Liver (tissue), 3 donors: ENCODE measurements around the gene CYLD.

Source experiments
- EGR1 ChIP-seq, 2 donors: IDR thresholded peaks; 2 replicates each; pipeline ENCODE4 v1.6.1; 2016 to 2018; ENCODE audit warnings: antibody characterized with exemption in 2 of 2, low read depth in 2 of 2
- FOXA1 ChIP-seq: IDR thresholded peaks from 2 replicates; pipeline ENCODE4 v1.6.1; 2016; ENCODE audit warnings: antibody characterized with exemption
- GABPA ChIP-seq, 2 donors: IDR thresholded peaks in 1 of 2; conservative IDR thresholded peaks in 1 of 2; 2 replicates each; pipeline ENCODE4 v1.6.1; 2016; ENCODE audit warnings: antibody characterized with exemption in 2 of 2, mild to moderate bottlenecking in 1 of 2, moderate library complexity in 1 of 2
- HNF4A ChIP-seq, 2 donors: conservative IDR thresholded peaks; 2 replicates each; pipeline ENCODE4 v1.6.1; 2016; ENCODE audit warnings: antibody characterized with exemption in 2 of 2, mild to moderate bottlenecking in 2 of 2
- JUND ChIP-seq, 2 donors: IDR thresholded peaks; 2 replicates each; pipeline ENCODE4 v1.6.1; 2016; ENCODE audit warnings: antibody characterized with exemption in 2 of 2
- RAD21 ChIP-seq, 2 donors: IDR thresholded peaks; 2 replicates each; pipeline ENCODE4 v1.6.1; 2016; ENCODE audit warnings: antibody characterized with exemption in 2 of 2, mild to moderate bottlenecking in 2 of 2
- RXRA ChIP-seq, 2 donors: IDR thresholded peaks; 2 replicates each; pipeline ENCODE4 v1.6.1; 2017 to 2018; ENCODE audit warnings: antibody characterized with exemption in 2 of 2, mild to moderate bottlenecking in 1 of 2
- SP1 ChIP-seq: IDR thresholded peaks from 2 replicates; pipeline ENCODE4 v1.6.1; 2018; ENCODE audit warnings: antibody characterized with exemption, mild to moderate bottlenecking
- YY1 ChIP-seq: IDR thresholded peaks from 2 replicates; pipeline ENCODE4 v1.6.1; 2016; ENCODE audit warnings: antibody characterized with exemption, mild to moderate bottlenecking
- TF ChIP-seq, protein P1 (sequence below): fragments of 150-350 bp; IDR thresholded peaks from 2 replicates; pipeline ENCODE4 v1.5.1; 2017; ENCODE audit warnings: improper control_type of control experiment, low read depth, low read length; ENCODE audit not compliant: missing input control
- TF ChIP-seq, protein P2 (sequence below): IDR thresholded peaks from 2 replicates; pipeline ENCODE4 v1.6.1; 2016; ENCODE audit warnings: antibody characterized with exemption
- TF ChIP-seq, protein P3 (sequence below): IDR thresholded peaks from 2 replicates; pipeline ENCODE4 v1.6.1; 2016; ENCODE audit warnings: antibody characterized with exemption, mild to moderate bottlenecking
- TF ChIP-seq, protein P4 (sequence below): IDR thresholded peaks from 2 replicates; pipeline ENCODE4 v1.6.1; 2016; ENCODE audit warnings: antibody characterized with exemption
- TF ChIP-seq, protein P5 (sequence below): IDR thresholded peaks from 2 replicates; pipeline ENCODE4 v1.6.1; 2016; ENCODE audit warnings: antibody characterized with exemption
- donor health status: healthy.
- donor health status: healthy.

DNA sequence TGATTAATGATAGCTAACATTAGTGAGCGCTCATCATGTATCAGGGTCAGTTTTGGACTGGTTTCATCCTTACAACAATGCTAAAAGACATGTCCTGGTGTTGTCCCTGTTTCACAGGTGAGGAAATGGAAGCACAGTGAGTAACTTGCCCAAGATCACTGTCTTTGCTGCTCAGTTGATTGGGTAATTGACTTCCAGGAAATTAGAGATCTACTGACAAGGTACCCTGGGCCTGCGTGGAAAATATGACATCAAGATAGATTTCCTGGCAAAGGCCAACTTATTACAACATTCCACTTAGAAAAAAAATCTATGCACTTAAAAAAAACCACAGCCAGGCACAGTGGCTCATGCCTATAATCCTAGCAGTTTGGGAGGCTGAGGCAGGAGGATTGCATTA is 96.3 kb downstream of the CYLD start:
- TF ChIP-seq, protein P1, sequence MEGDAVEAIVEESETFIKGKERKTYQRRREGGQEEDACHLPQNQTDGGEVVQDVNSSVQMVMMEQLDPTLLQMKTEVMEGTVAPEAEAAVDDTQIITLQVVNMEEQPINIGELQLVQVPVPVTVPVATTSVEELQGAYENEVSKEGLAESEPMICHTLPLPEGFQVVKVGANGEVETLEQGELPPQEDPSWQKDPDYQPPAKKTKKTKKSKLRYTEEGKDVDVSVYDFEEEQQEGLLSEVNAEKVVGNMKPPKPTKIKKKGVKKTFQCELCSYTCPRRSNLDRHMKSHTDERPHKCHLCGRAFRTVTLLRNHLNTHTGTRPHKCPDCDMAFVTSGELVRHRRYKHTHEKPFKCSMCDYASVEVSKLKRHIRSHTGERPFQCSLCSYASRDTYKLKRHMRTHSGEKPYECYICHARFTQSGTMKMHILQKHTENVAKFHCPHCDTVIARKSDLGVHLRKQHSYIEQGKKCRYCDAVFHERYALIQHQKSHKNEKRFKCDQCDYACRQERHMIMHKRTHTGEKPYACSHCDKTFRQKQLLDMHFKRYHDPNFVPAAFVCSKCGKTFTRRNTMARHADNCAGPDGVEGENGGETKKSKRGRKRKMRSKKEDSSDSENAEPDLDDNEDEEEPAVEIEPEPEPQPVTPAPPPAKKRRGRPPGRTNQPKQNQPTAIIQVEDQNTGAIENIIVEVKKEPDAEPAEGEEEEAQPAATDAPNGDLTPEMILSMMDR: no peak
- TF ChIP-seq RAD21 (IDR thresholded peaks at IDR 0.05) (peak; percentile 47 to 56), EGR1 (IDR thresholded peaks at IDR 0.05; ENCODE audit: low read depth in 2 of 2) (peak; percentile 90 to 97), JUND (IDR thresholded peaks at IDR 0.05) (peak; percentile 97 to 99), RXRA (IDR thresholded peaks at IDR 0.05) (peak; percentile 82 to 92), GABPA (IDR thresholded peaks at IDR 0.05 in 1 of 2, conservative IDR thresholded peaks at IDR 0.05 in 1 of 2) (peak in 1 of 2 donors; percentile 27), SP1 (peak; percentile 84), HNF4A (conservative IDR thresholded peaks at IDR 0.05) (peak; percentile 77 to 79), YY1 (peak; percentile 71), FOXA1 (no peak)
- TF ChIP-seq, protein P2, sequence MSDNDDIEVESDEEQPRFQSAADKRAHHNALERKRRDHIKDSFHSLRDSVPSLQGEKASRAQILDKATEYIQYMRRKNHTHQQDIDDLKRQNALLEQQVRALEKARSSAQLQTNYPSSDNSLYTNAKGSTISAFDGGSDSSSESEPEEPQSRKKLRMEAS: peak; percentile 99
- TF ChIP-seq, protein P3, sequence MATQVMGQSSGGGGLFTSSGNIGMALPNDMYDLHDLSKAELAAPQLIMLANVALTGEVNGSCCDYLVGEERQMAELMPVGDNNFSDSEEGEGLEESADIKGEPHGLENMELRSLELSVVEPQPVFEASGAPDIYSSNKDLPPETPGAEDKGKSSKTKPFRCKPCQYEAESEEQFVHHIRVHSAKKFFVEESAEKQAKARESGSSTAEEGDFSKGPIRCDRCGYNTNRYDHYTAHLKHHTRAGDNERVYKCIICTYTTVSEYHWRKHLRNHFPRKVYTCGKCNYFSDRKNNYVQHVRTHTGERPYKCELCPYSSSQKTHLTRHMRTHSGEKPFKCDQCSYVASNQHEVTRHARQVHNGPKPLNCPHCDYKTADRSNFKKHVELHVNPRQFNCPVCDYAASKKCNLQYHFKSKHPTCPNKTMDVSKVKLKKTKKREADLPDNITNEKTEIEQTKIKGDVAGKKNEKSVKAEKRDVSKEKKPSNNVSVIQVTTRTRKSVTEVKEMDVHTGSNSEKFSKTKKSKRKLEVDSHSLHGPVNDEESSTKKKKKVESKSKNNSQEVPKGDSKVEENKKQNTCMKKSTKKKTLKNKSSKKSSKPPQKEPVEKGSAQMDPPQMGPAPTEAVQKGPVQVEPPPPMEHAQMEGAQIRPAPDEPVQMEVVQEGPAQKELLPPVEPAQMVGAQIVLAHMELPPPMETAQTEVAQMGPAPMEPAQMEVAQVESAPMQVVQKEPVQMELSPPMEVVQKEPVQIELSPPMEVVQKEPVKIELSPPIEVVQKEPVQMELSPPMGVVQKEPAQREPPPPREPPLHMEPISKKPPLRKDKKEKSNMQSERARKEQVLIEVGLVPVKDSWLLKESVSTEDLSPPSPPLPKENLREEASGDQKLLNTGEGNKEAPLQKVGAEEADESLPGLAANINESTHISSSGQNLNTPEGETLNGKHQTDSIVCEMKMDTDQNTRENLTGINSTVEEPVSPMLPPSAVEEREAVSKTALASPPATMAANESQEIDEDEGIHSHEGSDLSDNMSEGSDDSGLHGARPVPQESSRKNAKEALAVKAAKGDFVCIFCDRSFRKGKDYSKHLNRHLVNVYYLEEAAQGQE: peak; percentile 52
- TF ChIP-seq, protein P4, sequence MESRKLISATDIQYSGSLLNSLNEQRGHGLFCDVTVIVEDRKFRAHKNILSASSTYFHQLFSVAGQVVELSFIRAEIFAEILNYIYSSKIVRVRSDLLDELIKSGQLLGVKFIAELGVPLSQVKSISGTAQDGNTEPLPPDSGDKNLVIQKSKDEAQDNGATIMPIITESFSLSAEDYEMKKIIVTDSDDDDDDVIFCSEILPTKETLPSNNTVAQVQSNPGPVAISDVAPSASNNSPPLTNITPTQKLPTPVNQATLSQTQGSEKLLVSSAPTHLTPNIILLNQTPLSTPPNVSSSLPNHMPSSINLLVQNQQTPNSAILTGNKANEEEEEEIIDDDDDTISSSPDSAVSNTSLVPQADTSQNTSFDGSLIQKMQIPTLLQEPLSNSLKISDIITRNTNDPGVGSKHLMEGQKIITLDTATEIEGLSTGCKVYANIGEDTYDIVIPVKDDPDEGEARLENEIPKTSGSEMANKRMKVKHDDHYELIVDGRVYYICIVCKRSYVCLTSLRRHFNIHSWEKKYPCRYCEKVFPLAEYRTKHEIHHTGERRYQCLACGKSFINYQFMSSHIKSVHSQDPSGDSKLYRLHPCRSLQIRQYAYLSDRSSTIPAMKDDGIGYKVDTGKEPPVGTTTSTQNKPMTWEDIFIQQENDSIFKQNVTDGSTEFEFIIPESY: peak; percentile 51
- TF ChIP-seq, protein P5, sequence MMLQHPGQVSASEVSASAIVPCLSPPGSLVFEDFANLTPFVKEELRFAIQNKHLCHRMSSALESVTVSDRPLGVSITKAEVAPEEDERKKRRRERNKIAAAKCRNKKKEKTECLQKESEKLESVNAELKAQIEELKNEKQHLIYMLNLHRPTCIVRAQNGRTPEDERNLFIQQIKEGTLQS: peak; percentile 91
